Uterine smooth muscle cell (primary cell): ENCODE measurements around the gene CASP8AP2. TPM values are rescaled to one million over a fixed set of nuclear protein-coding genes. Genes with fewer than 3 reads are reported as not detected.

Experiments used
- total RNA-seq: library from RNA; depleted of rRNA; stranded (reverse); fragments of >200 nt; gene quantifications from 2 replicates; pipeline ENCODE4 v1.2.3, GENCODE V29; 2014

CASP8AP2 gene
- 15.6 and 20.8 TPM in 2 replicates for total RNA-seq

GRCh38 chr6:89829472-89830169, at the start of gene CASP8AP2:
CASP8AP2 (plus strand) TSS chr6:89829880.

GRCh38 chr6:89819336-89820130, 10.1 kb upstream of the CASP8AP2 start, which contains the start of gene MDN1:
MDN1 (minus strand) TSS chr6:89819794; CDS start chr6:89819607, 187 bp downstream.

GRCh38 chr6:89894169-89894568, 64.5 kb downstream of the CASP8AP2 start, which contains the start of gene GJA10:
GJA10 (plus strand) TSS chr6:89894469; CDS start chr6:89894469, 0 bp downstream.

Other genes starting within 250 kb of the CASP8AP2 start
- gene LYRM2, start 191.1 kb upstream of the CASP8AP2 start, total RNA-seq, result 32.2 and 37.3 TPM in 2 replicates
- gene MDN1, start 10.1 kb upstream of the CASP8AP2 start, total RNA-seq, result 25.9 and 32.5 TPM in 2 replicates
- not detected in 2 replicates for gene GJA10, start 64.6 kb downstream of the CASP8AP2 start, total RNA-seq